K562 (cell line): ENCODE results near the gene PRR15L. TPM values are rescaled to one million over a fixed set of nuclear protein-coding genes. Genes with fewer than 3 reads are reported as not detected.

Experiments used
- AFF1 ChIP-seq, 2 experiments: fragments of 450-650 bp; IDR thresholded peaks; 2 replicates each; pipeline ENCODE4 v1.6.1; 2018; ENCODE audit warnings: mild to moderate bottlenecking in 2 of 2, low read depth in 1 of 2; ENCODE audit not compliant: partially characterized antibody in 2 of 2
- ARID3B ChIP-seq: fragments of 250-450 bp; sonication (Bioruptor Pico); IDR thresholded peaks from 2 replicates; pipeline ENCODE4 v1.4.0; 2020; ENCODE audit warnings: borderline replicate concordance
- CSDE1 ChIP-seq, 2 experiments: fragments of 450-650 bp; IDR thresholded peaks; 2 replicates each; pipeline ENCODE4 v1.6.1; 2016; ENCODE audit warnings: mild to moderate bottlenecking in 1 of 2
- EHMT2 ChIP-seq: fragments of 450-650 bp; IDR thresholded peaks from 2 replicates; pipeline ENCODE4 v1.6.1; 2018; ENCODE audit warnings: antibody characterized with exemption
- ETS2 ChIP-seq: IDR thresholded peaks from 2 replicates; pipeline ENCODE4 v1.6.1; 2016; ENCODE audit warnings: borderline replicate concordance, missing genetic modification characterization, mild to moderate bottlenecking, moderate library complexity, missing compliant biosample characterization; ENCODE audit not compliant: poor library complexity, severe bottlenecking
- FOXA3 ChIP-seq, 2 experiments: fragments of 450-650 bp in 1 of 2; sonication (generic) in 1 of 2; formaldehyde crosslinking; IDR thresholded peaks in 1 of 2; conservative IDR thresholded peaks in 1 of 2; 2 replicates each; pipeline versions ENCODE4 v1.4.0 to v1.8.0; 2020 to 2022; ENCODE audit warnings: mild to moderate bottlenecking in 2 of 2, missing genetic modification reagents in 1 of 2
- GABPA ChIP-seq: fragments of 200-800 bp; sonication (Bioruptor generic); conservative IDR thresholded peaks from 2 replicates; pipeline ENCODE4 v1.6.1; 2016; ENCODE audit warnings: low read depth, missing genetic modification characterization, missing compliant biosample characterization
- KLF10 ChIP-seq: fragments of 250-450 bp; sonication (Bioruptor Pico); IDR thresholded peaks from 2 replicates; pipeline ENCODE4 v1.6.1; 2021; ENCODE audit warnings: matching md5 sums
- MYBL2 ChIP-seq, 2 experiments: fragments of 450-650 bp in 1 of 2; sonication (generic) in 1 of 2; formaldehyde crosslinking in 1 of 2; IDR thresholded peaks; 2 replicates each; pipeline versions ENCODE4 v1.6.1 to v1.8.1; 2017 to 2022; ENCODE audit warnings: borderline replicate concordance in 1 of 2, inconsistent platforms in 1 of 2, low read depth in 1 of 2, mild to moderate bottlenecking in 1 of 2, missing genetic modification reagents in 1 of 2, moderate library complexity in 1 of 2
- NFIC ChIP-seq: fragments of 450-650 bp; IDR thresholded peaks from 2 replicates; pipeline ENCODE4 v1.6.1; 2017; ENCODE audit warnings: mild to moderate bottlenecking, inconsistent platforms
- PATZ1 ChIP-seq: fragments of 250-450 bp; sonication (Bioruptor Pico); IDR thresholded peaks from 2 replicates; pipeline ENCODE4 v1.5.0; 2020; ENCODE audit warnings: mild to moderate bottlenecking, borderline replicate concordance
- PRPF4 ChIP-seq: fragments of 200-400 bp; formaldehyde crosslinking; IDR thresholded peaks from one replicate; pipeline ENCODE4 v1.6.1; 2017; ENCODE audit warnings: low read length, low read depth, mild to moderate bottlenecking; ENCODE audit not compliant: insufficient read depth, poor library complexity, severe bottlenecking
- SIN3B ChIP-seq: fragments of 450-650 bp; IDR thresholded peaks from 2 replicates; pipeline ENCODE4 v1.6.1; 2017; ENCODE audit warnings: low read depth, mild to moderate bottlenecking, moderate library complexity
- SMC3 ChIP-seq: conservative IDR thresholded peaks from 2 replicates; pipeline ENCODE4 v1.6.1; 2011; ENCODE audit warnings: low read depth, low read length, improper control_type of control experiment; ENCODE audit not compliant: insufficient read depth
- ZNF197 ChIP-seq: fragments of 200-800 bp; sonication (Bioruptor generic); IDR thresholded peaks from 2 replicates; pipeline ENCODE4 v1.6.1; 2016; ENCODE audit warnings: low read depth, missing genetic modification characterization, missing compliant biosample characterization
- ZNF76 ChIP-seq: fragments of 250-450 bp; sonication (Bioruptor Pico); IDR thresholded peaks from 2 replicates; pipeline ENCODE4 v1.4.0; 2020; ENCODE audit warnings: mild to moderate bottlenecking, moderate library complexity, borderline replicate concordance
- polyA plus RNA-seq, 8 experiments: library from polyadenylated mRNA; depleted of rRNA in 4 of 8; stranded (reverse) in 5 of 8; unstranded in 3 of 8; fragments of >200 nt; fragmentation: Nextera tagmentation in 2 of 8; fragmentation: Illumina TruSeq in 1 of 8; extraction: Ambion mirVana in 2 of 8; extraction: Trizol in 1 of 8; gene quantifications; 2 replicates each; pipeline versions ENCODE4 v1.2.1 to v1.2.3, GENCODE V29; 2011 to 2014; ENCODE audit warnings: inconsistent platforms in 1 of 8, missing spikeins in 1 of 8
- total RNA-seq, 7 experiments: library from RNA; depleted of rRNA in 6 of 7; stranded (reverse); fragments of >200 nt in 6 of 7; fragmentation: Illumina TruSeq in 2 of 7; extraction: Trizol in 2 of 7; gene quantifications; 2 replicates each; pipeline versions ENCODE4 v1.2.1 to v1.2.3, GENCODE V29; 2011 to 2021; ENCODE audit warnings: low replicate concordance in 1 of 7
- TF ChIP-seq, protein P1 (sequence below): sonication (generic); formaldehyde crosslinking; IDR thresholded peaks from 2 replicates; pipeline ENCODE4 v1.4.0; 2020; ENCODE audit warnings: mild to moderate bottlenecking, missing genetic modification reagents

The PRR15L gene
- total and polyA plus RNA-seq, 9 of the 15 experiments (the other 6 are each of a cell fraction or from before 2014, with no cell fraction given) = 0.03 TPM; not detected in 8

DNA sequence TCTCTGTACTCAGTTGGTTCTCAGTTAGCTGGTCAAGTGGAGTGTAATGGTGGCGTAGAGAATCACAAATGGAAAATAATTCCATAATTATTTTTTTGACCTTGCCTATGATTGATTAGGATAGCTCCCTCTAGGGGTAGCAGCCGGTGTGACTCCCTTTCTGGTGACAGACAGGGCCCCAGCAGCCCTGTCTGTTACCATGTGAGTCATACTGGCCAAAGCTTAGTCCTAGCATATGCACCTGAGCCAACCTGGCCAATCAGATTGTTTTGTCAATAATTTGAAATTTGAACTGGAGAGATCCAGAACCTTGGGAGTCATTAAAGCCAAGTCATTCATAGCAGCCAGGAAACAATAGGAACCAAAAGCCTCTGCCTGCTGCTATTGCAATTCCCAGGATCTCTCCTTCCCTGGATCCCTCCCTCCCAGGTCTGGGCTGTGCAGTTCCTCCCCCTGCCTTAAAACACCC lies 10.7 kb downstream of the PRR15L start (continued):
- TF ChIP-seq CSDE1 (IDR thresholded peaks at IDR 0.05) (no peak), ARID3B (CRISPR knock-in tag) (no peak), NFIC (no peak), FOXA3 (CRISPR knock-in tag; conservative IDR thresholded peaks at IDR 0.05 in 1 of 2, IDR thresholded peaks at IDR 0.05 in 1 of 2) (no peak), EHMT2 (no peak), KLF10 (CRISPR knock-in tag) (no peak), SMC3 (peak; percentile 45; the same call in 1 of the 2 replicates), PATZ1 (CRISPR knock-in tag) (no peak), MYBL2 (IDR thresholded peaks at IDR 0.05; ENCODE audit: low read depth) (peak; percentile 90), MYBL2 (CRISPR knock-in tag; IDR thresholded peaks at IDR 0.05; ENCODE audit: borderline replicate concordance) (no peak), PRPF4 (no peak), ZNF197 (CRISPR knock-in tag) (no peak), ETS2 (tag) (no peak), SIN3B (no peak), ZNF76 (CRISPR knock-in tag) (no peak), AFF1 (IDR thresholded peaks at IDR 0.05; ENCODE audit: low read depth in 1 of 2, partially characterized antibody in 2 of 2) (no peak), GABPA (tag) (no peak)
- TF ChIP-seq, protein P1, sequence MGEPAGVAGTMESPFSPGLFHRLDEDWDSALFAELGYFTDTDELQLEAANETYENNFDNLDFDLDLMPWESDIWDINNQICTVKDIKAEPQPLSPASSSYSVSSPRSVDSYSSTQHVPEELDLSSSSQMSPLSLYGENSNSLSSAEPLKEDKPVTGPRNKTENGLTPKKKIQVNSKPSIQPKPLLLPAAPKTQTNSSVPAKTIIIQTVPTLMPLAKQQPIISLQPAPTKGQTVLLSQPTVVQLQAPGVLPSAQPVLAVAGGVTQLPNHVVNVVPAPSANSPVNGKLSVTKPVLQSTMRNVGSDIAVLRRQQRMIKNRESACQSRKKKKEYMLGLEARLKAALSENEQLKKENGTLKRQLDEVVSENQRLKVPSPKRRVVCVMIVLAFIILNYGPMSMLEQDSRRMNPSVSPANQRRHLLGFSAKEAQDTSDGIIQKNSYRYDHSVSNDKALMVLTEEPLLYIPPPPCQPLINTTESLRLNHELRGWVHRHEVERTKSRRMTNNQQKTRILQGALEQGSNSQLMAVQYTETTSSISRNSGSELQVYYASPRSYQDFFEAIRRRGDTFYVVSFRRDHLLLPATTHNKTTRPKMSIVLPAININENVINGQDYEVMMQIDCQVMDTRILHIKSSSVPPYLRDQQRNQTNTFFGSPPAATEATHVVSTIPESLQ (CRISPR knock-in tag) = no peak
